RWPE1 (cell line): ENCODE measurements around the gene MYLK.
"Not testable (repeated sequence)": the region's sequence is repeated elsewhere in the genome, so short reads cannot be mapped to it uniquely, and the experiment has no call there.

Experiments
- CTCF ChIA-PET: fragments of 350-600 bp; sonication (Branson Sonifier 250); formaldehyde crosslinking; extraction: SDS; loops from one replicate; lab custom pipeline; 2021; lab: Yijun Ruan, JAX
- POLR2A ChIA-PET: fragments of 400-600 bp; formaldehyde crosslinking; extraction: SDS; loops from one replicate; lab custom pipeline; 2020; ENCODE audit warnings: antibody characterized with exemption; ENCODE audit not compliant: low non-redundant PET; lab: Yijun Ruan, JAX
- DNase-seq: peaks from one replicate; pipeline ENCODE4 v3.0.0; 2012; ENCODE audit warnings: low spot score
- H3K27ac ChIP-seq: fragments of 450-650 bp; 2 replicates; pipeline ENCODE4 v1.5.1; 2017
- CTCF ChIP-seq: fragments of 450-650 bp; conservative IDR thresholded peaks from 2 replicates; pipeline ENCODE4 v1.5.1; 2017; ENCODE audit warnings: low read depth, mild to moderate bottlenecking

The MYLK gene

GRCh38 chr3:123724306-123724705 is 159.8 kb downstream of the MYLK start:
- no peak overlapping the region for H3K27ac ChIP-seq
- no peak for DNase-seq
- no peak for TF ChIP-seq CTCF
- CTCF ChIA-PET: interaction anchor here (0.6 to 2.3 kb wide), 24 partner anchors 9 to 334 kb away, joined by 3 to 29 read pairs (median 4); partner anchors contain the start of gene HACD2
- POLR2A ChIA-PET: no interaction called here

GRCh38 chr3:123723522-123724168 is 160.5 kb downstream of the MYLK start:
- ChIA-PET CTCF (interaction anchor here (0.5 to 2.3 kb wide), 32 partner anchors 9 to 1899 kb away, joined by 3 to 29 read pairs (median 3); partner anchors contain the start of gene HACD2), POLR2A (no interaction called here)
- H3K27ac ChIP-seq: no peak overlapping the region
- peak; percentile 88 for TF ChIP-seq CTCF
- DNase-seq: peak; percentile 76

- no peak overlapping the region for H3K27ac ChIP-seq
- no peak for TF ChIP-seq CTCF
- DNase-seq: no peak
- ChIA-PET CTCF (interaction anchor here (0.5 to 2.3 kb wide), 20 partner anchors 9 to 1900 kb away, joined by 3 to 29 read pairs (median 4); no protein-coding TSS in a partner anchor), POLR2A (no interaction called here)
These were observed 161.1 kb downstream of the MYLK start for GRCh38 chr3:123723070-123723469.

- ChIA-PET POLR2A (no interaction called here), CTCF (interaction anchor here (0.6 to 1.9 kb wide), 4 partner anchors 8 to 551 kb away, joined by 3 to 8 read pairs (median 4); no protein-coding TSS in a partner anchor)
- no peak for TF ChIP-seq CTCF
- H3K27ac ChIP-seq: no peak overlapping the region
- DNase-seq: no peak
These were observed 161.7 kb downstream of the MYLK start for GRCh38 chr3:123722456-123722855.

- H3K27ac ChIP-seq: no peak overlapping the region
- no peak for DNase-seq
- TF ChIP-seq CTCF: no peak
- ChIA-PET POLR2A (no interaction called here), CTCF (interaction anchor here (0.6 to 1.9 kb wide), 2 partner anchors 20 to 343 kb away, joined by 4 read pairs; no protein-coding TSS in a partner anchor)
These were observed 162.1 kb downstream of the MYLK start for GRCh38 chr3:123722021-123722420.

GRCh38 chr3:123721095-123721689 is 162.9 kb downstream of the MYLK start:
- POLR2A ChIA-PET, DNase-seq: not testable (repeated sequence)
- peak overlapping the region; percentile 78; the same call in 1 of the 2 replicates for H3K27ac ChIP-seq
- CTCF ChIA-PET: interaction anchor here (0.6 to 1.0 kb wide), 2 partner anchors 69 to 74 kb away, joined by 4 to 7 read pairs; no protein-coding TSS in a partner anchor

GRCh38 chr3:123720638-123721037 is 163.5 kb downstream of the MYLK start:
- peak overlapping the region; percentile 78 for H3K27ac ChIP-seq
- DNase-seq: no peak
- no peak for TF ChIP-seq CTCF
- ChIA-PET CTCF (interaction anchor here (0.6 to 1.0 kb wide), 2 partner anchors 68 to 73 kb away, joined by 4 to 7 read pairs; no protein-coding TSS in a partner anchor), POLR2A (interaction anchor here (0.5 kb wide), 1 partner anchor 1976 kb away, joined by 3 read pairs; no protein-coding TSS in a partner anchor)
